MM.1S (cell line): ENCODE results near the gene GRHL3.

ENCODE experiments used
- EZH2 ChIP-seq: fragments of 300-600 bp; sonication (generic); optimal IDR thresholded peaks from 2 replicates; pipeline ENCODE3; 2017; ENCODE audit warnings: low read depth, mild to moderate bottlenecking, antibody characterized with exemption, low read length, mixed read lengths
- EZH2phosphoT487 ChIP-seq: fragments of 300-600 bp; sonication (generic); IDR thresholded peaks from 2 replicates; pipeline ENCODE4 v1.6.1; 2018; ENCODE audit warnings: antibody characterized with exemption, low read length

GRCh38 chr1:24338447-24338846 is 19.3 kb downstream of the GRHL3 start:
- no peak for TF ChIP-seq EZH2
- TF ChIP-seq EZH2phosphoT487: no peak
